Measurements from ENCODE around the gene NEMP1.

Gene NEMP1

GRCh38 chr12:57105011-57105753 is 26.6 kb upstream of the NEMP1 start:
- H3K36me3 ChIP-seq (ENCODE audit: control insufficient read depth in 2 of 2, insufficient read depth in 2 of 2, low read length in 2 of 2), result peaks cover 34 to 36% of the 10 kb centered on the region in 2 donors

GRCh38 chr12:57104292-57104910 is 25.8 kb upstream of the NEMP1 start:
- Histone ChIP-seq H3K4me3 (ENCODE audit: low read length in 2 of 2) (no peak overlapping the region), H3K36me3 (ENCODE audit: control insufficient read depth in 2 of 2, insufficient read depth in 2 of 2, low read length in 2 of 2) (peaks cover 41 to 42% of the 10 kb centered on the region in 2 donors), H3K27ac (ENCODE audit: low read length) (no peak overlapping the region), H3K9me3 (ENCODE audit: control insufficient read depth in 2 of 2, low read length in 2 of 2) (no peaks in the 10 kb centered on the region), H3K4me1 (ENCODE audit: control insufficient read depth, insufficient read depth, low read length) (peaks cover 29% of the 10 kb centered on the region), H3K27me3 (ENCODE audit: control insufficient read depth in 1 of 2, insufficient read depth in 2 of 2, low read length in 2 of 2) (no peaks in the 10 kb centered on the region), H3K9ac (ENCODE audit: low read length in 2 of 2) (no peak overlapping the region)

More at GRCh38 chr12:57105011-57105753, 26.6 kb upstream of the NEMP1 start:
- Histone ChIP-seq H3K9ac (ENCODE audit: low read length in 2 of 2) (no peak overlapping the region), H3K27me3 (ENCODE audit: control insufficient read depth in 1 of 2, insufficient read depth in 2 of 2, low read length in 2 of 2) (no peaks in the 10 kb centered on the region), H3K9me3 (ENCODE audit: control insufficient read depth in 2 of 2, low read length in 2 of 2) (no peaks in the 10 kb centered on the region), H3K4me1 (ENCODE audit: control insufficient read depth, insufficient read depth, low read length) (peaks cover 36% of the 10 kb centered on the region), H3K27ac (ENCODE audit: low read length) (peak overlapping the region; percentile 11), H3K4me3 (ENCODE audit: low read length in 2 of 2) (no peak overlapping the region)

- Histone ChIP-seq H3K27me3 (ENCODE audit: control insufficient read depth in 1 of 2, insufficient read depth in 2 of 2, low read length in 2 of 2) (no peaks in the 10 kb centered on the region), H3K9me3 (ENCODE audit: control insufficient read depth in 2 of 2, low read length in 2 of 2) (no peaks in the 10 kb centered on the region), H3K9ac (ENCODE audit: low read length in 2 of 2) (no peak overlapping the region), H3K4me1 (ENCODE audit: control insufficient read depth, insufficient read depth, low read length) (peaks cover 28% of the 10 kb centered on the region), H3K27ac (ENCODE audit: low read length) (no peak overlapping the region), H3K36me3 (ENCODE audit: control insufficient read depth in 2 of 2, insufficient read depth in 2 of 2, low read length in 2 of 2) (peaks cover 47% of the 10 kb centered on the region in 2 donors), H3K4me3 (ENCODE audit: low read length in 2 of 2) (no peak overlapping the region)
These were observed 25.3 kb upstream of the NEMP1 start for GRCh38 chr12:57103856-57104255.

- Histone ChIP-seq H3K27ac (ENCODE audit: low read length) (peak overlapping the region; percentile 66), H3K9ac (ENCODE audit: low read length in 2 of 2) (no peak overlapping the region), H3K27me3 (ENCODE audit: control insufficient read depth in 1 of 2, insufficient read depth in 2 of 2, low read length in 2 of 2) (no peaks in the 10 kb centered on the region), H3K36me3 (ENCODE audit: control insufficient read depth in 2 of 2, insufficient read depth in 2 of 2, low read length in 2 of 2) (peaks cover 58 to 62% of the 10 kb centered on the region in 2 donors), H3K4me3 (ENCODE audit: low read length in 2 of 2) (no peak overlapping the region), H3K9me3 (ENCODE audit: control insufficient read depth in 2 of 2, low read length in 2 of 2) (no peaks in the 10 kb centered on the region), H3K4me1 (ENCODE audit: control insufficient read depth, insufficient read depth, low read length) (peaks cover 12% of the 10 kb centered on the region)
These were observed 23.5 kb upstream of the NEMP1 start for GRCh38 chr12:57101892-57102695.

- Histone ChIP-seq H3K27me3 (ENCODE audit: control insufficient read depth in 1 of 2, insufficient read depth in 2 of 2, low read length in 2 of 2) (no peaks in the 10 kb centered on the region), H3K9ac (ENCODE audit: low read length in 2 of 2) (no peak overlapping the region), H3K27ac (ENCODE audit: low read length) (peak overlapping the region; percentile 24), H3K4me1 (ENCODE audit: control insufficient read depth, insufficient read depth, low read length) (peaks cover 20% of the 10 kb centered on the region), H3K4me3 (ENCODE audit: low read length in 2 of 2) (no peak overlapping the region), H3K36me3 (ENCODE audit: control insufficient read depth in 2 of 2, insufficient read depth in 2 of 2, low read length in 2 of 2) (peaks cover 60 to 67% of the 10 kb centered on the region in 2 donors), H3K9me3 (ENCODE audit: control insufficient read depth in 2 of 2, low read length in 2 of 2) (no peaks in the 10 kb centered on the region)
These were observed 21.2 kb upstream of the NEMP1 start for GRCh38 chr12:57099766-57100165.

GRCh38 chr12:57099047-57099714 is 20.6 kb upstream of the NEMP1 start:
- H3K36me3 ChIP-seq (ENCODE audit: control insufficient read depth in 2 of 2, insufficient read depth in 2 of 2, low read length in 2 of 2), result peaks cover 59 to 63% of the 10 kb centered on the region in 2 donors
- no peak overlapping the region for H3K9ac ChIP-seq (ENCODE audit: low read length in 2 of 2)
- no peak overlapping the region for H3K4me3 ChIP-seq (ENCODE audit: low read length in 2 of 2)
- peak overlapping the region; percentile 41 for H3K27ac ChIP-seq (ENCODE audit: low read length)
- no peaks in the 10 kb centered on the region for H3K27me3 ChIP-seq (ENCODE audit: control insufficient read depth in 1 of 2, insufficient read depth in 2 of 2, low read length in 2 of 2)
- peaks cover 26% of the 10 kb centered on the region for H3K4me1 ChIP-seq (ENCODE audit: control insufficient read depth, insufficient read depth, low read length)
- H3K9me3 ChIP-seq (ENCODE audit: control insufficient read depth in 2 of 2, low read length in 2 of 2), result no peaks in the 10 kb centered on the region

GRCh38 chr12:57098546-57098945 is 20.0 kb upstream of the NEMP1 start:
- no peak overlapping the region for H3K4me3 ChIP-seq (ENCODE audit: low read length in 2 of 2)
- peaks cover 55 to 58% of the 10 kb centered on the region in 2 donors for H3K36me3 ChIP-seq (ENCODE audit: control insufficient read depth in 2 of 2, insufficient read depth in 2 of 2, low read length in 2 of 2)
- peak overlapping the region in 1 of 2 donors; percentile 29 for H3K9ac ChIP-seq (ENCODE audit: low read length in 2 of 2)
- H3K27ac ChIP-seq (ENCODE audit: low read length), result peak overlapping the region; percentile 41
- no peaks in the 10 kb centered on the region for H3K27me3 ChIP-seq (ENCODE audit: control insufficient read depth in 1 of 2, insufficient read depth in 2 of 2, low read length in 2 of 2)
- peaks cover 30% of the 10 kb centered on the region for H3K4me1 ChIP-seq (ENCODE audit: control insufficient read depth, insufficient read depth, low read length)
- H3K9me3 ChIP-seq (ENCODE audit: control insufficient read depth in 2 of 2, low read length in 2 of 2), result no peaks in the 10 kb centered on the region

- Histone ChIP-seq H3K27me3 (ENCODE audit: control insufficient read depth in 1 of 2, insufficient read depth in 2 of 2, low read length in 2 of 2) (no peaks in the 10 kb centered on the region), H3K27ac (ENCODE audit: low read length) (no peak overlapping the region), H3K36me3 (ENCODE audit: control insufficient read depth in 2 of 2, insufficient read depth in 2 of 2, low read length in 2 of 2) (peaks cover 58 to 62% of the 10 kb centered on the region in 2 donors), H3K9ac (ENCODE audit: low read length in 2 of 2) (no peak overlapping the region), H3K9me3 (ENCODE audit: control insufficient read depth in 2 of 2, low read length in 2 of 2) (no peaks in the 10 kb centered on the region), H3K4me3 (ENCODE audit: low read length in 2 of 2) (no peak overlapping the region), H3K4me1 (ENCODE audit: control insufficient read depth, insufficient read depth, low read length) (peaks cover 41% of the 10 kb centered on the region)
These were observed 18.9 kb upstream of the NEMP1 start for GRCh38 chr12:57097554-57097835.

GRCh38 chr12:57096748-57097553 is 18.4 kb upstream of the NEMP1 start:
- H3K4me1 ChIP-seq (ENCODE audit: control insufficient read depth, insufficient read depth, low read length), result peaks cover 42% of the 10 kb centered on the region
- no peaks in the 10 kb centered on the region for H3K9me3 ChIP-seq (ENCODE audit: control insufficient read depth in 2 of 2, low read length in 2 of 2)
- peak overlapping the region; percentile 82 for H3K27ac ChIP-seq (ENCODE audit: low read length)
- no peak overlapping the region for H3K4me3 ChIP-seq (ENCODE audit: low read length in 2 of 2)
- H3K9ac ChIP-seq (ENCODE audit: low read length in 2 of 2), result no peak overlapping the region
- H3K36me3 ChIP-seq (ENCODE audit: control insufficient read depth in 2 of 2, insufficient read depth in 2 of 2, low read length in 2 of 2), result peaks cover 63 to 65% of the 10 kb centered on the region in 2 donors
- no peaks in the 10 kb centered on the region for H3K27me3 ChIP-seq (ENCODE audit: control insufficient read depth in 1 of 2, insufficient read depth in 2 of 2, low read length in 2 of 2)

- H3K36me3 ChIP-seq (ENCODE audit: control insufficient read depth in 2 of 2, insufficient read depth in 2 of 2, low read length in 2 of 2), result peaks cover 65 to 67% of the 10 kb centered on the region in 2 donors
- H3K9me3 ChIP-seq (ENCODE audit: control insufficient read depth in 2 of 2, low read length in 2 of 2), result no peaks in the 10 kb centered on the region
- H3K9ac ChIP-seq (ENCODE audit: low read length in 2 of 2), result no peak overlapping the region
- peak overlapping the region; percentile 82 for H3K27ac ChIP-seq (ENCODE audit: low read length)
- H3K27me3 ChIP-seq (ENCODE audit: control insufficient read depth in 1 of 2, insufficient read depth in 2 of 2, low read length in 2 of 2), result no peaks in the 10 kb centered on the region
- peaks cover 50% of the 10 kb centered on the region for H3K4me1 ChIP-seq (ENCODE audit: control insufficient read depth, insufficient read depth, low read length)
- no peak overlapping the region for H3K4me3 ChIP-seq (ENCODE audit: low read length in 2 of 2)
These were observed 17.5 kb upstream of the NEMP1 start for GRCh38 chr12:57096099-57096572.

Measured in stomach smooth muscle (tissue), 2 donors.